Measurements from ENCODE around the gene RABL2B.

Gene RABL2B

DNA sequence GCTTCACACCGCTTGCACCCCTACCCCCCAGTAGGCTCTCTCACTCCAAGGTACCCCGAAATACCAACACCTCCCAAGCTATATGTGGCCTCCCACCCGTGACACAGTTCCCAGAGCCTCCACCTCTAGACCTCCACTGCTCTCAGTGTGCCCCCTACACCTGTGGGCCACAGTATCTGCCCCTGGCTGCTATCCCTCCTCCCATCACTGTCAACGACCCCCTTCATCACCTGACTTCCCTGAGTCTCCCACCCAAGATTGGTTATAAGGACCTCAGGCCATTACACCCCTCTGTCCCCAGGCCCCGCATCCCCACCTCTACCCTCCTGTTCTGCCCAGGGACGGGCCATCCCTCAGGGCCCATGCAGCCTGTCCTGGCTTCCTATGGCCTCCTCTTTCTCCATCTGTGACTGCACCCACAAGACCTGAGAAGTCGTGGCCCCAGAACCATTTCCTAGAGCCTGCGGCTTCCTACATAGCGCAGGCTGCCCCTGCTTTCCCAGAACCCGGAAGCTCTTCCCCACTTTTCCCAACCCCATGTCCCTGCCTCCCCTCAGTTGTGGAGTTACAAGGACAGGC lies 44.7 kb downstream of the RABL2B start:
- TF ChIP-seq, protein P1, sequence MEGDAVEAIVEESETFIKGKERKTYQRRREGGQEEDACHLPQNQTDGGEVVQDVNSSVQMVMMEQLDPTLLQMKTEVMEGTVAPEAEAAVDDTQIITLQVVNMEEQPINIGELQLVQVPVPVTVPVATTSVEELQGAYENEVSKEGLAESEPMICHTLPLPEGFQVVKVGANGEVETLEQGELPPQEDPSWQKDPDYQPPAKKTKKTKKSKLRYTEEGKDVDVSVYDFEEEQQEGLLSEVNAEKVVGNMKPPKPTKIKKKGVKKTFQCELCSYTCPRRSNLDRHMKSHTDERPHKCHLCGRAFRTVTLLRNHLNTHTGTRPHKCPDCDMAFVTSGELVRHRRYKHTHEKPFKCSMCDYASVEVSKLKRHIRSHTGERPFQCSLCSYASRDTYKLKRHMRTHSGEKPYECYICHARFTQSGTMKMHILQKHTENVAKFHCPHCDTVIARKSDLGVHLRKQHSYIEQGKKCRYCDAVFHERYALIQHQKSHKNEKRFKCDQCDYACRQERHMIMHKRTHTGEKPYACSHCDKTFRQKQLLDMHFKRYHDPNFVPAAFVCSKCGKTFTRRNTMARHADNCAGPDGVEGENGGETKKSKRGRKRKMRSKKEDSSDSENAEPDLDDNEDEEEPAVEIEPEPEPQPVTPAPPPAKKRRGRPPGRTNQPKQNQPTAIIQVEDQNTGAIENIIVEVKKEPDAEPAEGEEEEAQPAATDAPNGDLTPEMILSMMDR (IDR thresholded peaks at IDR 0.05; ENCODE audit: low read depth, low read length), result no peak
- Histone ChIP-seq H3K27me3 (no peaks in the 10 kb centered on the region; the same call in 1 of the 2 replicates), H3K9me3 (no peaks in the 10 kb centered on the region), H3K4me3 (ENCODE audit: low read depth, low read length) (no peak overlapping the region), H3K4me1 (no peaks in the 10 kb centered on the region), H3K36me3 (no peaks in the 10 kb centered on the region)
- DNase-seq, result no peak

DNA sequence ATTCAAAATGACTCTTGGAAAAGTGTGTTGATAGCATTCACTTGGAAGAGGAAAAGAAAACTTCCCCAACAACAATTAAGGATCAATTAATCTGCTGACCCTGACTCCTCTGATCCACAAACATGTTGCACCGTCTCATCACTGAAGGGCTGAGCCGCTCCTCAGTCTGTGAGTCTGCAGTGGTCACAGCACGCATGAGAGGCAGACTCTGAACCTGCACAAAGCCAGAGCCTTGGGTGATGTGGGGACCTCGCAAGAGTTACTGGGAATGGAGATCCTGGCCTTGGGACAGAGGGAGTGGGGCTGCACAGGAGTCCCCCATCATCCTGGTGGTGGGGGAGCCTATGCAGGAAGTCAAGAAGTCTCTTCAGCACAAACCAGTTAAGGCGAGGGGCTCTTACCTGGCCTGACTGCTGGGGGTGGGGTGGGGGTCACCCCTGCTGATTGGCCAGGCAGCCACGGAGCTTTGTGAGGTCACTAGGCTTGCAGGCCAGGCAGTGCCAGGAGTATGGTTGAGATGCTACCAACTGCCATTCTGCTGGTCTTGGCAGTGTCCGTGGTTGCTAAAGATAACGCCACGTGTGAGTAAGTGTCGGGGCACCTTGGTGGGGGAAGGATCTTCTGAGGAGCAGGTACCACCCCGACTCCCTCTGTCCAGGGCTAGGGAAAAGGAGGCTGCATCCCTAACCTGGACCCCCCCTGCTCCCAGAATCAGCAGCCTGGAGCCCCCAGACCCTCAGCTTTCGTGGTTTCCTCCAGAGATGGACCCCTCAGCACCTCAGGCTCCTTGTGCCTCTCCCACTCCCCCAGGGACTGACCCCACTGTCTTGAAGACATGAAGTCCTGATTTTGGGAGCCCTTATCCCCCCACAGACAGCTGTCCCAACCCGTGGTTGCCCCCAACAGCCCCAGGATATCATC lies 45.4 kb downstream of the RABL2B start, which contains the start of gene ACR:
ACR (plus strand) TSS at position 477 of the 921 bp plus-strand sequence; CDS start at position 509, 32 bp downstream.
- no peaks in the 10 kb centered on the region for H3K9me3 ChIP-seq
- no peaks in the 10 kb centered on the region; the same call in 1 of the 2 replicates for H3K4me1 ChIP-seq
- H3K4me3 ChIP-seq (ENCODE audit: low read depth, low read length), result no peak within 1 kb of the TSS
- TF ChIP-seq, protein P1 (IDR thresholded peaks at IDR 0.05; ENCODE audit: low read depth, low read length), result no peak
- no peaks in the 10 kb centered on the region for H3K36me3 ChIP-seq
- DNase-seq, result no peak
- H3K27me3 ChIP-seq, result no peaks in the 10 kb centered on the region; the same call in 1 of the 2 replicates

DNA sequence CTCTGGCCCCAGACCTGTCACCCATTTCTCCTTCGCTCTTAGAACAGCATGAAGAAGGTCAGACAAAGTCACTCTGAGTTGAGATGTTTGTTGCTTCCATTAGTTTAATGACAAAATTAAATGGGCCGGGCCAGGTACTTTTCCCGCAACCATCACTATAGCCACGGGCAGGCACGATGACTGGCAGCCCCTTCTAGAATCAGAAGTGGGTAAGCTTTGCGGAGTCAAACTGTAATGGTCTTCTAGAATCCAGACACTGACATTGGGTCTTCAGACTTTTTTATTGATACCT lies 47.8 kb downstream of the RABL2B start:
- Histone ChIP-seq H3K36me3 (no peaks in the 10 kb centered on the region), H3K4me3 (ENCODE audit: low read depth, low read length) (no peak overlapping the region), H3K9me3 (no peaks in the 10 kb centered on the region), H3K27me3 (no peaks in the 10 kb centered on the region; the same call in 1 of the 2 replicates), H3K4me1 (peaks cover 3% of the 10 kb centered on the region; the same call in 1 of the 2 replicates)
- TF ChIP-seq, protein P1 (IDR thresholded peaks at IDR 0.05; ENCODE audit: low read depth, low read length), result no peak
- no peak for DNase-seq

DNA sequence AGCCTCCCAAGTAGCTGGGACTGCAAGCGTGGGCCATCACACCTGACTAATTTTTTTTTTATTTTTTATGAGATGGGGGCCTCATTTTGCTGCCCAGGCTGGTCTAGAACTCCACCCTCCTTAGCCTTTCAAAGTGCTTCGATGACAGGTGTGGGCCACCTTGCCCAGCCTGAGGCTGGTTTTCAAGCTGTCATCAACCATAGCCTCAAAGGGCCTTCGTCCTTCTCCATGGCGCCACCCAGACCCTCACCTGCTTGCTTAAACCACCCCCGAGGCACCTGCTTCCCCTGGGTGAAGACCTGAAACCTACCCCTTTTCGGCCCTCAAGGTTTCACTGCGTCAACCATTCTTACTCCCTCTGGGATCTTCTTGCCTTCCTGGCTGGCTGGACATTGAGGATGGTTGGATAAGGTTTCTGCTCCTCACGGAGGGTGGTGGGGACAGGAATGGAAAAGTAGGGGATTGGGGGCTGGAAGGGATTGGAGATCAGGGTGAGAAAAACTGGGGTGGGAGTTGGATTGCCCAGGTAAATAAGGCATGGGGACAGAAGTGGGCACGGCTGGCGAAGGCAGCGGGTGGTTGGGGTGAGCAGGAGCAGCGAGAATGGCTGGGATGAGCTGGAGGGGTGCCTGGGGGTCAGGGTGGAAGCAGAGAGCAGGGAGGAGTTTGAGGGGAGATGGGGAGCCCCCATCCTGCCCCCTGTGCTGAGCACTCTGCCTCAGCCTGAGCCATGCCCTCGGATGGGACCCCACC lies 48.3 kb downstream of the RABL2B start:
- no peaks in the 10 kb centered on the region; the same call in 1 of the 2 replicates for H3K27me3 ChIP-seq
- H3K4me3 ChIP-seq (ENCODE audit: low read depth, low read length), result no peak overlapping the region
- TF ChIP-seq, protein P1 (IDR thresholded peaks at IDR 0.05; ENCODE audit: low read depth, low read length), result no peak
- no peak for DNase-seq
- peaks cover 3% of the 10 kb centered on the region; the same call in 1 of the 2 replicates for H3K4me1 ChIP-seq
- no peaks in the 10 kb centered on the region for H3K9me3 ChIP-seq
- H3K36me3 ChIP-seq, result no peaks in the 10 kb centered on the region

DNA sequence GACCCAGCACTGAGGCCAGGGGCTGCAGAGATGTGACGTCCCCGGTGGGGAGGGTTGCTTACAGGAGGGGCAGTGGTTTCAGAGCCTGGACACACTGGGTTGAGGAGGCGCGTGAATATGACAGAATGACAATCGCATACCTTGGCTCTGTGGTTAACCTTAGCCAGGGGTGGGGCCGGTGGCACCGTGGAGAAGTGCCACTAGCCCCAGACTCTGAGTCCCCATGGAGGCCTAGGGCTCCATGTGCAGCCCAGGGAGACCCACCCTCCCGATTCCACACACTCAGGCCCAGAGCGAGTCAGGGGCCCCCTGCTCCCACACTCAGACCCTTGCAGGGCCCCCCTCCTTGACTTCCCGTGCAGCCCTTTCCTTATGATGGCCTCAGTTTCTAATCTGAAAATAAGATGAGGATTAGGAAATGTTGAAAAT lies 49.1 kb downstream of the RABL2B start:
- no peaks in the 10 kb centered on the region for H3K36me3 ChIP-seq
- H3K27me3 ChIP-seq, result no peaks in the 10 kb centered on the region; the same call in 1 of the 2 replicates
- no peaks in the 10 kb centered on the region for H3K9me3 ChIP-seq
- no peak overlapping the region for H3K4me3 ChIP-seq (ENCODE audit: low read depth, low read length)
- no peak for DNase-seq
- TF ChIP-seq, protein P1 (IDR thresholded peaks at IDR 0.05; ENCODE audit: low read depth, low read length), result no peak
- peaks cover 3% of the 10 kb centered on the region; the same call in 1 of the 2 replicates for H3K4me1 ChIP-seq
